Stimulated activated CD8-positive, alpha-beta memory T cell treated with anti-CD3 and anti-CD28 coated beads, Interleukin-15, amount 100 ng/mL, for 48 hours (primary cell): ENCODE measurements around the gene CEP44.
"Not testable (repeated sequence)": the region's sequence is repeated elsewhere in the genome, so short reads cannot be mapped to it uniquely, and the experiment has no call there.

Experiments
- DNase-seq, 2 donors: peaks; one replicate each; pipeline ENCODE4 v3.0.0-alpha.2; 2020; ENCODE audit warnings: low read depth in 2 of 2

CEP44 gene

GRCh38 chr4:174278467-174278866, 5.2 kb upstream of the CEP44 start:
- no peak for DNase-seq

GRCh38 chr4:174279433-174280155, 4.1 kb upstream of the CEP44 start:
- DNase-seq = no peak

DNA sequence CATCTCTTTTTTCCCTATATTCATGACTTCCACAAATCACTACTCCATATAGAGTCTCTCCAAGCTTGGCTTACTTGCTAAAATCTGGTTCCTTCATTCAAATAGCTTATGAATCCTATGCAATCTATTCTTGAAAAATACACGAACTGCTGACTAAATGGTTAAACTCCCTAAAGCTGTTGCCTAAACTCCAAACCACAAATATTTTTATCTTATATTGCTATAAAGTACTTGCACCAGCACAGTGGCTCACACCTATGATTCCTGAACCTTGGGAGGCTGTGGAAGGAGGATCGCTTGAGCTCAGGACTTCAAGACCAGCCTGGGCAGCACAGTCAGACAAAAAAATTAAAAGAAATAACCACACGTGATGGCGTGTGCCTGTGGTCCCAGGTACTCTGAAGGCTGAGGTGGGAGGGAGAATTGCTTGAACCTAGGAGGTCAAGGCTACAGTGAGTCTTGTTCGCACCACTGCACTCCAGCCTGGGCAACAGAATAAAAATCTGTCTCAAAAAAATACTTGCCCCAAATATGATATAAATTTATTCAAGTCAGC, 2.5 kb upstream of the CEP44 start:
- no peak for DNase-seq

DNA sequence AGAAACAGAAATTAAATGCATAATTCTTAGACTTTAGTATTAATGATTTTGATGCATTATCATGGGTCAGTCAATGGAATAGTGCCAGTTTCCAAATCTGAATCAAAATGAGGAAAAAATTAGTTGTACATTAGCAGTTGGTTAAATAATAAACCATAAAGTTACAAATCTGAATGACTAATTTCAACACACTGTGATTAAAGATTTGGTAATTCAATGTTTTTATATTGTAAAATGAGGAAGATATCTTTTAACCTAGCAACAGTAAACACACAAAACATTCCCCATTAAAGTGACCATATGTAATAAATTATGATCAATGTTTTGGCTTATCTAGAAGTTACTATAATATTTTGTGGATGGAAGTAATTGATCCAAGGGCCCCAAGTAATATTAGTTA, 1.8 kb upstream of the CEP44 start:
- no peak for DNase-seq

GRCh38 chr4:174282836-174283506, 740 bp upstream of the CEP44 start:
- DNase-seq = peak; percentile 51 to 64

DNA sequence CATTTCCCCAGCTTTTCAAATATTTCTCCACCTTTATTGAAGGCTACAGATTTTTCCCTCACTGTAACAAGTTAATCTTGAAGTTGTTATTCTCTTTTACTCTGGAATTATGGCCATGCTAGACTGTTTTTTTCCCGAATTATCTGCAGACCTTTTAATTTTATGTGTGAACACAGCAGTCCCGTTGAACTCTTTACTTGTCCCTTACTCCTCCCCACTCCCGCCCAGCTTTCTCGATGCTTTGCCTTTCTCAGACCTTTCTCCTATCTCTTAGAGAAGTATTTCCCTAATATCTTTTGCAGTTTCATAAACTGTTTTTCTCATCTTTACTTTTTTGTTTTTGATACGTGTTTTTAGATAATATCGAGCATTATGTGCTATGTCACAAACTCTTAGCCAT, 776 bp downstream of the CEP44 start:
- no peak for DNase-seq

- DNase-seq = no peak
Observed at GRCh38 chr4:174286870-174287269, 3.2 kb downstream of the CEP44 start.

DNA sequence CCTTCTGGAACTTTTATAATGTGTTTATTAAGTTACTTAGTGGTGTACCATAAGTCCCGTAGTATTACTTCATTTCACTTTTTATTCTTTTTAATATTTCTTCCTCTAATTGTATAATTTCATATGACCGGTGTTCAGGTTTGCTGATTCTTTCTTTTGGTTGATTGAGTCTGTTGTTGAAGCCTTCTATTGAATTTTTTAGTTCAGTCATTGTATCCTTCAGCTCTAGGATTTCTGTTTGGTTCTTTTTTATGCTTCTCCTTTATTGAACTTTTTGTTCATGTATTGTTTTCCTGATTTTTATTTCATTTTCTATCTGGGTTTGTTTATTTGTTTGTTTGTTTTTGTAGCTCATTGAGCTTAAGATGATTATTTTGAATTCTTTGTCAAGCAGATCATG, 8.8 kb downstream of the CEP44 start:
- no peak for DNase-seq

DNA sequence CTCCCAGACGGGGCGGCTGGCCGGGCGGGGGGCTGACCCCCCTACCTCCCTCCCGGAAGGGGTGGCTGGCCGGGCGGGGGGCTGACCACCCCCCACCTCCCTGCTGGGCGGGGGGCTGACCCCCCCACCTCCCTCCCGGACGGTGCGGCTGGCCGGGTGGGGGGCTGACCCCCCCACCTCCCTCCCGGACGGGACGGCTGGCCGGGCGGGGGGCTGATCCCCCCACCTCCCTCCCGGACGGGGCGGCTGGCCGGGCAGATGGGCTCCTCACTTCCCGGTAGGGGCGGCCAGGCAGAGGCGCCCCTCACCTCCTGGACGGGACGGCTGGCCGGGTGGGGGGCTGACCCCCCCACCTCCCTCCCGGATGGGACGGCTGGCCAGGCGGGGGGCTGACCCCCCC, 10.9 kb downstream of the CEP44 start:
- not testable (repeated sequence) for DNase-seq

DNA sequence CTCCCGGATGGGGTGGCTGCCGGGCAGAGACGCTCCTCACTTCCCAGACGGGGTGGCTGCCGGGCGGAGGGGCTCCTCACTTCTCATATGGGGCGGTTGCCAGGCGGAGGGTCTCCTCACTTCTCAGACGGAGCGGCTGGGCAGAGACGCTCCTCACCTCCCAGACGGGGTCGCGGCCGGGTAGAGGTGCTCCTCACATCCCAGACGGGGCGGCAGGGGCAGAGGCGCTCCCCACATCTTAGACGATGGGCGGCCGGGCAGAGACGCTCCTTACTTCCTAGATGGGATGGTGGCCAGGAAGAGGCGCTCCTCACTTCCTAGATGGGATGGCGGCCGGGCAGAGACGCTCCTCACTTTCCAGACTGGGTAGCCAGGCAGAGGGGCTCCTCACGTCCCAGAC, 11.4 kb downstream of the CEP44 start:
- DNase-seq = not testable (repeated sequence)

- no peak for DNase-seq
Observed at GRCh38 chr4:174303687-174304086, 20.0 kb downstream of the CEP44 start.

- DNase-seq = no peak
Observed at GRCh38 chr4:174304664-174305063, 21.0 kb downstream of the CEP44 start.

GRCh38 chr4:174305961-174306360, 22.2 kb downstream of the CEP44 start:
- DNase-seq = no peak

DNA sequence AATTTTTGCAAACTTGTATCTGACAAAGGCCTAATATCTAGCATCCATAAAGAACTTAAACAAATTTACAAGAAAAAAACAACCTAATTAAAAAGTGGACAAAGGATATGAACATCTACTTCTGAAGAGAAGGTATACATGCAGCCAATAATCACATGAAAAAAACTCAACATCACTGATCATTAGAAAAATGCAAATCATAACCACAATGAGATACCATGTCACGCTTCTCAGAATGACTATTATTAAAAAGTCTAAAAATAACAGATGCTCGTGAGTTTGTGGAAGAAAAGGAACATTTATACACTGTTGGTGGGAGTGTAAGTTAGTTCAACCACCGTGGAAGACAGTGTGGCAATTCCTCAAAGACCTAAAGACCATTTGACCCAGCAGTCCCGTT, 24.0 kb downstream of the CEP44 start:
- DNase-seq = no peak

- DNase-seq = no peak
Observed at GRCh38 chr4:174312993-174313392, 29.3 kb downstream of the CEP44 start.

- DNase-seq = no peak
Observed at GRCh38 chr4:174314274-174314673, 30.6 kb downstream of the CEP44 start.

GRCh38 chr4:174314770-174315169, 31.1 kb downstream of the CEP44 start:
- DNase-seq = no peak

GRCh38 chr4:174316546-174316945, 32.8 kb downstream of the CEP44 start:
- no peak for DNase-seq

GRCh38 chr4:174316954-174317353, 33.2 kb downstream of the CEP44 start:
- no peak for DNase-seq

- DNase-seq = no peak
Observed at GRCh38 chr4:174317531-174317930, 33.8 kb downstream of the CEP44 start.

DNA sequence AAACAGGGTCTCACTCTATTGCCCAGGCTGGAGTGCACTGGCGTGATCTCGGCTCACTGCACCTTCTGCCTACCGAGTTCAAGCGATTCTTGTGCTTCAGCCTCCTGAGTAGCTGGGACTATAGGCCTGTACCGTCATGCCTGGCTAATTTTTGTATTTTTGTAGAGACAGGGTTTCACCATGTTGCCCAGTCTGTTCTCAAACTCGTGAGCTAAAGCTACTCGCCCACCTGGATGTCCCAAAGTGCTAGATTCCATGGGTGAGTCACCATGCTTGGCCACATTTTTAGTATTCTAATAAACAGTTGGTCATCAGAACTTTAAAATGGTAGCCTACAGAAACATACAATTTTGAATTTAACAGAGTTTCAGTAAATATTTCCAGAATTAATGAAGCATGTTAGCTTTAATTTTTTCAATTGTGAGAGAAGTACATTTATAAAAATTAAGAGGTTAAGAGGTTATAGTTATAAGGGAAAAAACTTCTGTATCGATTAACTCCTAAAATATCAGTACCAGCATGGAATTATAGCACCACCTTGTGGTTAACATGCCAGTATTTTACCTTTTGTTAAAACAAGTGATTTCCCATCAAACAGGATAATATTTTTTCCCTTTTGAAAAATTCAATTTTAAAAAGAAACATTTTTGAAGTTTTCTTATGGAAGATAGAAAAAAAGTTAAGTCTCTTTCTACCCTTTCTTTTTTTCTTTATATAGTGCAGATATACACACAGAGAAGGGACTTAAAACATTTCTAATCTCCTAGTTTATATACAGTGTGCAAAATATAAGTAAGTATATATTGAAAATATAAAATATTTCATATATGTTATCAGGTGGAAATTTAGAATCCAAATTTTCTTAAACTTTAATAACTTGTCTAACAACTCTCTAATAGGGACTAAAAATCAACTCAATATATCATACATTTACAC, 35.4 kb downstream of the CEP44 start:
- DNase-seq = no peak
